ENCODE results near the gene WWTR1. TPM values are rescaled to one million over a fixed set of nuclear protein-coding genes. Genes with fewer than 3 reads are reported as not detected.

Gene WWTR1
- total RNA-seq, 1 experiment from 2014 or later = 24.4 TPM

- Mint-ChIP-seq H3K4me1 (peaks cover 29 to 50% of the 10 kb centered on the region in 2 experiments), H3K27me3 (ENCODE audit: low read depth) (no peaks in the 10 kb centered on the region), H3K27ac (no peak overlapping the region), H3K4me3 (no peak overlapping the region), H3K36me3 (ENCODE audit: insufficient read depth in 1 of 3, low read depth in 3 of 3) (no peaks in the 10 kb centered on the region; a peak in 1 of 7 replicates), H3K9me3 (no peaks in the 10 kb centered on the region)
- no peak overlapping the region for H4K91ac ChIP-seq (ENCODE audit: insufficient read length, low read depth, low read length)
- no peak overlapping the region for H3T11ph ChIP-seq (ENCODE audit: low read length)
- no peaks in the 10 kb centered on the region for H3K23me2 ChIP-seq (ENCODE audit: insufficient read length, low read depth, low read length, poor library complexity, severe bottlenecking)
- no peak overlapping the region for H3K14ac ChIP-seq (ENCODE audit: insufficient read depth, low read length)
- H3K27me3 ChIP-seq (ENCODE audit: insufficient read depth, low read length) = no peaks in the 10 kb centered on the region
- H2AFZ ChIP-seq (ENCODE audit: low read length) = no peak overlapping the region
- no peak overlapping the region for H2AK5ac ChIP-seq (ENCODE audit: insufficient read length, low read length)
- no peak overlapping the region for H2BK5ac ChIP-seq (ENCODE audit: insufficient read length, low read length)
- H3K9me3 ChIP-seq (ENCODE audit: control insufficient read depth, low read depth, low read length) = no peaks in the 10 kb centered on the region
- no peaks in the 10 kb centered on the region for H4K20me1 ChIP-seq (ENCODE audit: control insufficient read depth, insufficient read depth, insufficient read length)
- no peak overlapping the region for H2BK120ac ChIP-seq (ENCODE audit: low read depth, low read length, poor library complexity, severe bottlenecking)
- H2BK20ac ChIP-seq (ENCODE audit: low read depth, low read length, poor library complexity, severe bottlenecking) = no peak overlapping the region
- no peak overlapping the region for H2BK15ac ChIP-seq (ENCODE audit: low read depth, low read length)
- DNase-seq = no peak
- TF ChIP-seq CTCF (conservative IDR thresholded peaks at IDR 0.05) = no peak
- no peaks in the 10 kb centered on the region for H3K79me1 ChIP-seq (ENCODE audit: insufficient read depth, low read depth, low read length, poor library complexity, severe bottlenecking)
- H3K27ac ChIP-seq (ENCODE audit: insufficient read length, low read depth, low read length) = no peak overlapping the region
- no peak overlapping the region for H3K9ac ChIP-seq (ENCODE audit: extremely low read depth, insufficient read length, low read length)
- WGBS (ENCODE audit: extremely low coverage, insufficient read length, low lambda C conversion rate) = no CpG with 5 or more reads among the region's 4 CpGs
- no peak overlapping the region for H3K23ac ChIP-seq (ENCODE audit: insufficient read length, low read depth, low read length)
- H3K79me2 ChIP-seq (ENCODE audit: insufficient read depth, low read length) = no peaks in the 10 kb centered on the region; the same call in 1 of the 2 replicates
- H4K5ac ChIP-seq (ENCODE audit: insufficient read length, low read depth, low read length) = no peak overlapping the region
- no peak overlapping the region for H3K56ac ChIP-seq (ENCODE audit: insufficient read length, low read depth, low read length)
- no peak overlapping the region for H3K4ac ChIP-seq (ENCODE audit: low read depth, low read length)
- peaks cover 3% of the 10 kb centered on the region for H3K4me1 ChIP-seq (ENCODE audit: insufficient read depth, low read length)
- H4K8ac ChIP-seq (replicated peaks; ENCODE audit: insufficient read length, low read depth, low read length) = no peak overlapping the region
- H3K4me2 ChIP-seq (ENCODE audit: insufficient read depth, insufficient read length, low read length) = no peak overlapping the region
- no peak overlapping the region for H2BK12ac ChIP-seq (ENCODE audit: insufficient read length, low read depth, low read length)
- H3K18ac ChIP-seq (ENCODE audit: insufficient read length, low read depth, low read length) = no peak overlapping the region
Observed at GRCh38 chr3:149588909-149589308, 68.9 kb downstream of the WWTR1 start.
